Measurements from ENCODE around the gene VTI1B.
A peak's percentile ranks its signal among the peaks of the same experiment; 100 is the strongest.
"Not testable (repeated sequence)": the region's sequence is repeated elsewhere in the genome, so short reads cannot be mapped to it uniquely, and the experiment has no call there.

VTI1B gene

GRCh38 chr14:67627519-67627918 is 46.9 kb downstream of the VTI1B start:
- no peak for DNase-seq (ENCODE audit: low spot score)

GRCh38 chr14:67626131-67626530 is 48.3 kb downstream of the VTI1B start:
- not testable (repeated sequence) for DNase-seq (ENCODE audit: low spot score)

GRCh38 chr14:67623114-67623513 is 51.3 kb downstream of the VTI1B start:
- DNase-seq (ENCODE audit: low spot score): no peak

GRCh38 chr14:67622675-67623074 is 51.8 kb downstream of the VTI1B start:
- no peak for DNase-seq (ENCODE audit: low spot score)

- peak; percentile 45 for DNase-seq (ENCODE audit: low spot score)
Observed at GRCh38 chr14:67620217-67620785, 54.1 kb downstream of the VTI1B start.

GRCh38 chr14:67619446-67620216 is 54.8 kb downstream of the VTI1B start, which contains the start of gene ARG2:
ARG2 (plus strand) TSS chr14:67619920; CDS start chr14:67619978, 58 bp downstream.
- DNase-seq (ENCODE audit: low spot score): peak; percentile 90

DNA sequence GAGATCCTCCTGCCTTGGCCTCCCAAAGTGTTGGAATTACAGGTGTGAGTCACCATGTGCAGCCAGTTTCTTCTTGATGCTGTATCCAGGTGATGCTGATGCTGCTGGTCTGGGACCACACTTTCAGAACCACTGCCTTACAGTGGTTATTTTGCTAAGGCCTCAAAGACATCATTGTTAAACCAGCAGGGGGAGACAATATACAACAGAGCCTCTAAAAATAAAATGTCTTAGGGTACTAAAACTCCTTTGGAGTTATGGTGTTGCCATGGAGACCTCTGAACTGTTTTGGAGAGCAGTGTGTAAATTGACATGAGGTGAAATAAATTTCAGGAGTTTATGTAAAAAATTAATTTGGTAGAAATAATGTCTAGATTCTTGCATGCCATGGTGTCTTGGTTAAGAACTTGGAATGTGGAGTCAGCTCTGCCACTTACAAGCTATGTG is 55.8 kb downstream of the VTI1B start:
- peak; percentile 52 for DNase-seq (ENCODE audit: low spot score)

DNA sequence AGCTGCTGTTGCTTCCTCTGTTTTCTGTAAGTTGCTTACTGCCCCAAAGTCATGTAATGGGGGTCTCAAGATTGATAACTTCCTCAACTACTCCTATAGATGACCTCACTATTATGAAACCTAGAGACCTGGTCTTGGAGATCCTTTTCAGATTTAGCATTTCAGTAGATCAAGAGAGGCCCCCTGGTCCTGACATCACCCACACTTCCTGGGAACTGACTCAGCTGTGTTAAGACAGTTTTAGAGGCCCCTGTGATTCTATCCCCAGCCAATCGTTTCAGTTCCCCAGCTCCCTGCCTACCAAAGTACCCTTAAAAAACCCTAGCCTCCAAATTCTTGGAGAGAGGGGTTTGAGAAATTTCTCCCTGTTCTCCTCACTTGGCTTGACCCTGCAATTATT is 63.9 kb downstream of the VTI1B start:
- DNase-seq (ENCODE audit: low spot score): no peak

GRCh38 chr14:67609642-67610310 is 64.7 kb downstream of the VTI1B start:
- DNase-seq (ENCODE audit: low spot score): no peak

GRCh38 chr14:67607646-67608045 is 66.8 kb downstream of the VTI1B start:
- DNase-seq (ENCODE audit: low spot score): no peak

GRCh38 chr14:67602995-67603545 is 71.4 kb downstream of the VTI1B start:
- DNase-seq (ENCODE audit: low spot score): no peak

DNA sequence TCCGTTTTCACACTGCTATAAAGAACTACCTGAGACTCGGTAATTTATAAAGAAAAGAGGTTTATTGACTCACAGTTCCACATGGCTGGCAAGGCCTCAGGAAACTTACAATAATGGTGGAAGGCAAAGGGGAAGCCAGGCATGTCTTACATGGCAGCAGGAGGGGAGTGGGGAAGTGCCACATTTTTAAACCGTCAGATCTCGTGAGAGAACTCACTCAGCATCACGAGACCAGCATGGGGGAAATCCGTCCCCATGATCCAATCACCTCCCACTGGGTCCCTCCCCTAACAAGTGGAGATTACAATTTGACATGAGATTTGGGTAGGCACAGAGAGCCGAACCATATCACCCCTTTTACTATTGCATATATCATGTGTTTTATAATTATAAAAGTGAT is 72.4 kb downstream of the VTI1B start:
- no peak for DNase-seq (ENCODE audit: low spot score)

- DNase-seq (ENCODE audit: low spot score): not testable (repeated sequence)
Observed at GRCh38 chr14:67600562-67600974, 73.9 kb downstream of the VTI1B start.

- peak; percentile 98 for DNase-seq (ENCODE audit: low spot score)
Observed at GRCh38 chr14:67599698-67600561, 74.5 kb downstream of the VTI1B start, which contains the start of gene PIGH. PIGH (minus strand) TSS chr14:67600268; CDS start chr14:67600203, 65 bp downstream.

All from D341Med (cell line).